SK-N-MC (cell line): ENCODE measurements around the gene ZNF431.
"Not testable (repeated sequence)": the region's sequence is repeated elsewhere in the genome, so short reads cannot be mapped to it uniquely, and the experiment has no call there.

Experiments
- DNase-seq: peaks from one replicate; pipeline ENCODE4 v3.0.0-alpha.2; 2011; ENCODE audit warnings: low read depth, low spot score
- H3K27ac ChIP-seq: fragments of 200-600 bp; sonication (generic); 2 replicates; pipeline ENCODE4 v1.5.1; 2016; ENCODE audit warnings: mixed run types
- H3K36me3 ChIP-seq: fragments of 200-600 bp; sonication (generic); 2 replicates; pipeline ENCODE4 v1.6.1; 2017; ENCODE audit warnings: antibody characterized with exemption, low read length, mixed read lengths; ENCODE audit not compliant: insufficient read depth
- H3K4me3 ChIP-seq: fragments of 200-600 bp; sonication (generic); 2 replicates; pipeline ENCODE4 v1.5.1; 2016
- H3K9ac ChIP-seq: fragments of 200-600 bp; sonication (generic); 2 replicates; pipeline ENCODE4 v1.8.0; 2017; ENCODE audit warnings: mixed run types, mixed read lengths; ENCODE audit not compliant: insufficient read length
- H3K9me3 ChIP-seq: fragments of 200-600 bp; sonication (generic); 2 replicates; pipeline ENCODE4 v1.6.1; 2017; ENCODE audit warnings: low read depth, mild to moderate bottlenecking, antibody characterized with exemption, low read length, moderate library complexity, mixed read lengths
- EZH2 ChIP-seq: fragments of 200-600 bp; sonication (generic); IDR thresholded peaks from one replicate; pipeline ENCODE4 v1.6.1; 2017; ENCODE audit warnings: antibody characterized with exemption
- FOXP2 ChIP-seq: optimal IDR thresholded peaks from 2 replicates; pipeline ENCODE3; 2011; ENCODE audit warnings: mild to moderate bottlenecking, moderate library complexity; ENCODE audit not compliant: insufficient read depth; ENCODE audit errors: extremely low read length, control extremely low read depth
- POLR2AphosphoS5 ChIP-seq: IDR thresholded peaks from 2 replicates; pipeline ENCODE4 v1.6.1; 2012; ENCODE audit warnings: mild to moderate bottlenecking, low read depth, low read length, borderline replicate concordance

ZNF431 gene

DNA sequence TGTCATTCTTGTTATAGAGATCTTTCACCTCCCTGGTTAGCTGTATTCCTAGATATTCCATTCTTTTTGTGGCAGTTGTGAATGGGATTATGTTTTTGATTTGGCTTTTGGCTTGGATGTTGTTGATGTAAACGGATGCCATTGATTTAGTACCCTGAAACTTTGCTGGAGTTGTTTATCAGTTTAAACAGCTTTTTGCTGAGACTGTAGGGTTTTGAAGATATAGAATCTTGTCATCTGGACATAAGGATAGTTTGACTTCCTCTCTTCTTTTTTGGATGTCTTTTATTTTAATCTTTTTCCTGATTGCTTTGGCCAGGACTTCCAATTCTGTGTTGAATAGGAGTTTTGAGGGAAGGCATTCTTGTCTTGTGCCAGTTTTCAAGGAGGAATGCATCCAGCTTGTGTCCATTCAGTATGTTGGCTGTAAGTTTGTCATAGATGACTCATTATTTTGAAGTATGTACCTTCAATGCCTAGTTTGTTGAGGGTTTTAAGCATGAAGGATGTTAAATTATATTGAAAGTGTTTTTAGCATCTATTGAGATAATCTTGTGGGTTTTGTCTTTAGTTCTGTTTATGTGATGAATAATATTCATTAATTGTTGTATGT lies 16.8 kb downstream of the ZNF431 start:
- H3K27ac ChIP-seq: no peak overlapping the region
- H3K36me3 ChIP-seq: peaks cover 43% of the 10 kb centered on the region

DNA sequence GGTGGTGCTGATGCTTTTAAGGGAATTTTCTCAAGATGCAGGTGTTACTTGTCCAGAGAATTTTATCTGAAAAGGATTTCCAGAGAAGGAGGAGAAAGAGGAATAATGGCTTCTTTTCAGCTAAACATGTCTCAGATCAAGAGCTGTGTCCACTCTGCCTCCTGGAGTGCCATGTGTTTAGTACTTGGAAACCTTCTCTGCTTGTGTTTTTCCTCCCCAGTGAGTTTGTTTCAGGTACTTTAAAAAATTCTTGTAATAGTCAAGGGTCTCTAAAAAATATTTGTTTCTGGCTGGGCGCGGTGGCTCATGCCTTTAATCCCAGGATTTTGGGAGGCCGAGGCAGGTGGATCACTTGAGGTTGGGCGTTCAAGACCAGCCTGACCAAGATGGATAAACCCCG lies 22.7 kb downstream of the ZNF431 start:
- Histone ChIP-seq H3K9me3 (no peaks in the 10 kb centered on the region), H3K27ac (no peak overlapping the region), H3K9ac (no peak overlapping the region), H3K36me3 (peaks cover 73% of the 10 kb centered on the region), H3K4me3 (no peak overlapping the region)
- DNase-seq: no peak
- TF ChIP-seq EZH2: no peak
- TF ChIP-seq FOXP2: no peak
- TF ChIP-seq POLR2AphosphoS5: no peak

More for the DNA sequence above, 16.8 kb downstream of the ZNF431 start:
- Histone ChIP-seq H3K9me3 (no peaks in the 10 kb centered on the region), H3K9ac (no peak overlapping the region), H3K4me3 (no peak overlapping the region)
- no peak for TF ChIP-seq FOXP2
- no peak for TF ChIP-seq EZH2
- no peak for TF ChIP-seq POLR2AphosphoS5
- DNase-seq: no peak

DNA sequence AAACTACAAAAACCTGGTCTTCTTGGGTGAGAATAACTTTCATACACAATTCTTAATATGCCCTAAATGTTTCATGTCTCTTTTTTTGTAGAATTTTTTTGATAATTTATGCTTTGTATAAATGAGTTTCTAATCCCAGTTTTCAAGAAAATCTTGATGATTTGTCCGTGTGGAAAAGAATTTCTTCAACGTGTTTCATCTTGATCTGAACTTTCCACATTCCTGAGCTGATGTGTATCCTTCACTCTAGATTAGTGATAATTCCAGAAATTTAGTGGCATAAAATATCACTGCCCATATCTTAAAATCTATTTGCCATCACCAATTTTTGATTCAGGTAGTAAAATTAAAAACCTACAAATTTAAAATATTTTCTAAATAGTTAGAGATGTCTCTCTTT lies 24.6 kb downstream of the ZNF431 start:
- H3K27ac ChIP-seq: no peak overlapping the region
- H3K9me3 ChIP-seq: no peaks in the 10 kb centered on the region
- H3K9ac ChIP-seq: no peak overlapping the region
- no peak for DNase-seq
- peaks cover 74% of the 10 kb centered on the region for H3K36me3 ChIP-seq
- no peak overlapping the region for H3K4me3 ChIP-seq
- TF ChIP-seq FOXP2 (no peak), EZH2 (no peak), POLR2AphosphoS5 (no peak)

DNA sequence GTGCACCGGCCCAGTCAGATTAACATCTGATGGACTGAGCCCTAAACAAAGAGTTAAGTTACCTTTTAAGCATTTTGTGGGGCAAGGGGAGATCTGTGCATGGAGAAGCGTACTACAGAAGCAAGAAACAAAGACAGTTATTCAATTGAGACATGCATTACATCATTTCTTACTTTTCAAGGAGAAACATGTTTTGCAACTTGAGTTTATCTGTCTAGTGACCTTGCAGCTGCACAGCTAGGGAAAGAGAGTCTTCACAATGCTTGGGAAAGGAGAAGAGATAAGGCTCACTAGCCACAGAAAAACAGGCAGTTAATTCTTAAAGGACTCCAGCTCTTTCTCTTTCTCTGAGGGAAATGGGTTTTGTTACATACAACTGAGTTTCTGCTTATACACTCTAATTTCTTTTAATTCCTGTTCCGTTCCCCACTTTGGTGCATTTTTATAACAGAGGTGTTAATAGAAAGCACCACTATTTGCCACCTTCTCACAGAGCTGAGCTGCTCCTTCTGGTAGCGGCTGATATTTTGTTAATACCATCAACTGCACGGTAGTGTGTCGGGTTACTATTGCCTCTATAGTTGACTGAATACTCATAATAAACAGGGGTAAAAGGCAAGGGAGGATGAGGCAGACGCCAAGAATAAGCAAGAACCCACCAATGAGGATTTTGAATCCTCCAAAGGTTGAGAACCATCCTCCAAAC lies 55.9 kb downstream of the ZNF431 start:
- Histone ChIP-seq H3K27ac (no peak overlapping the region), H3K36me3 (no peaks in the 10 kb centered on the region), H3K4me3 (no peak overlapping the region), H3K9me3 (no peaks in the 10 kb centered on the region), H3K9ac (no peak overlapping the region)
- no peak for TF ChIP-seq EZH2
- TF ChIP-seq POLR2AphosphoS5: no peak
- TF ChIP-seq FOXP2: no peak
- DNase-seq: no peak

DNA sequence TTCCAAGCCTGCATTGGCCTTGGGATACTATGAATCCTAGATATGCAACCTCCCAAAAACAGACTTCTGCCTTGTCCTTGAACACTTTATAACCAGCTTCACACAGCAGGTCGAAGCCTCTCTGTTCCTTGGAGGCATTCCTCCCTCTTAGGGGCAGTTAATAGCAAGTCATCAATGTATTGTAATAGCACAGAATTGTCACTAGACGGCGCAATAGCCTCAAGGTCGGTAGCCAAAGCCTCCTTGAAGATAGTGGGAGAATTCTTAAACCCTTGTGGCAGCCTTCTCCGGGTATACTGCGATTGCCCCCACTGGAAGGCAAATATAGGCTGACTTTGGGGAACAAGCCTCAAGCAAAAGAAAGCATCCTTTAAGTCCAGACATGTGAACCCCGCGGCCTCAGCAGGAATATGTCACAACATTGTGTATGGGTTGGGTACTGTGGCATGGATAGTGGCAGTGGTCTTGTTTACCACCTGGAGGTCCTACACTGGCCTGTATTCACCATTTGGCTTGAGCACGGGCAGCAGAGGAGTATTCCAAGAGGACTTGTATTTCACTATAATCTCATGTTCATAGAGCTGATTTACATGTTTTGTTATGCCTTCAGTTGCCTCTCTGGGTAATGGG lies 61.1 kb downstream of the ZNF431 start:
- Histone ChIP-seq H3K36me3 (no peaks in the 10 kb centered on the region), H3K9ac (no peak overlapping the region), H3K9me3 (no peaks in the 10 kb centered on the region), H3K27ac (no peak overlapping the region), H3K4me3 (no peak overlapping the region)
- TF ChIP-seq EZH2 (no peak), POLR2AphosphoS5 (no peak), FOXP2 (no peak)
- peak; percentile 8 for DNase-seq

DNA sequence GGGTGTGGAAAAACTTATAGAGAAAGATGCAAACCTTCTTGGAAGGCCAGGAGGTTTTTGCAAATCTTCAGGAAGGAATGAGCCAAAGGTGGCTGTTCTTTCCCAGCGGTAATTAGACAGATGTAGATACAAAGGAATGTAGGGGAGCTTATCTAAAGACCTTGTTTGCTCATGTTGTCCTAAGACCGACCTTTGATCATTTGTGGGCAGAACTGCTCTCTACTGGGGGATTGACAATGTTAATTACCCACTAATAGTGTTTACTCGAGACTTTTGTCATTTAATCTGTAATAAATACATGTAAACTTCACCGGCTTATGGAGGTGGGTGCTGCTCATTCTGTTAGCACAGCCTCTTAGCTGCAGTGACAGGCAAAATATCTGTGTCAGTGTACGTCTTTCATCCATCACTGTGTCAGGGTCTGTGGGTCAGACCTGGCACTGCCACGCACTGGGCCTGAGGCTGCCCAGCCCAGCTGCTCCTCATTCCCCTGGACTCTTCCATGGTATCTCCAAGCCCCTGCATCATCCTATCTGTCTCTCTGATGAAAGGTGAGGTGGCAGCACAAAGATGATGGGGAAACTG lies 68.3 kb downstream of the ZNF431 start:
- Histone ChIP-seq H3K4me3 (no peak overlapping the region), H3K27ac (no peak overlapping the region), H3K36me3 (no peaks in the 10 kb centered on the region), H3K9ac (no peak overlapping the region), H3K9me3 (no peaks in the 10 kb centered on the region)
- no peak for DNase-seq
- TF ChIP-seq EZH2: no peak
- TF ChIP-seq POLR2AphosphoS5: no peak
- no peak for TF ChIP-seq FOXP2

DNA sequence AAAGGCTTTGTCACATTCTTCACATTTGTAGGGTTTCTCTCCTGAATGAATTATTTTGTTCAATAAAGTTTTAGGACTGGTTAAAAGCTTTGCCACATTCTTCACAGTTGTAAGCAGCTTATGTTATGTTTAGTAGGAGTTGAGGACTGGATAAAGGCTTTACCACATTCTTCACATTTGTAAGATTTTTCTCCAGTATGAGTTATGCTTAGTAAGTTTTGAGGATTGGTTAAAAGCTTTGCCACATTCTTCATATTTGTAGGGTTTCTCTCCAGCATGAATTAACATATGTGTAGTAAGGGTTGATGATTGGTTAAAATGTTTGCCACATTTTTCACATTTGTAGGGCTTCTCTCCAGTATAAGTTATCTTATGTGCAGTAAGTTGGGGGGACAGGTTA lies 79.9 kb downstream of the ZNF431 start:
- no peak for DNase-seq
- no peaks in the 10 kb centered on the region for H3K9me3 ChIP-seq
- TF ChIP-seq EZH2 (no peak), FOXP2 (no peak)
- H3K27ac ChIP-seq: no peak overlapping the region
- no peak overlapping the region for H3K9ac ChIP-seq
- no peak overlapping the region for H3K4me3 ChIP-seq
- no peaks in the 10 kb centered on the region for H3K36me3 ChIP-seq

DNA sequence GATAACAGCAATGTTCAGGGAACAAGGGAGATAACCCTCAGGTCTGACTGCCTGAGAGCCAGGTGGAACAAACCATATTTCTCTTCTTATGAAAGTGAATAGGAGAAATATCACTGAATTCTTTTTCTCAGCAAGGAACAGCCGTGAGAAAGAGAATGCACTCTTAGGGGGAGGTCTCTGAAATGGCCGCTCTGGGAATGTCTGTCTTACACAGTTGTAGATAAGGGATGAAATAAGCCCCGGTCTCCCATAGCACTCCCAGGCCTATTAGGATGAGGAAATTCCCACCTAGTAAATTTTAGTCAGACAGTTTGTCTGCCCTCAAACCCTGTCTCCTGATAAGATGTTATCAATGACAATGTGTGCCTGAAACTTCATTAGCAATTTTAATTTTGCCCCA lies 88.1 kb downstream of the ZNF431 start:
- not testable (repeated sequence) for H3K27ac ChIP-seq, H3K36me3 ChIP-seq, H3K4me3 ChIP-seq, H3K9ac ChIP-seq, H3K9me3 ChIP-seq, DNase-seq

DNA sequence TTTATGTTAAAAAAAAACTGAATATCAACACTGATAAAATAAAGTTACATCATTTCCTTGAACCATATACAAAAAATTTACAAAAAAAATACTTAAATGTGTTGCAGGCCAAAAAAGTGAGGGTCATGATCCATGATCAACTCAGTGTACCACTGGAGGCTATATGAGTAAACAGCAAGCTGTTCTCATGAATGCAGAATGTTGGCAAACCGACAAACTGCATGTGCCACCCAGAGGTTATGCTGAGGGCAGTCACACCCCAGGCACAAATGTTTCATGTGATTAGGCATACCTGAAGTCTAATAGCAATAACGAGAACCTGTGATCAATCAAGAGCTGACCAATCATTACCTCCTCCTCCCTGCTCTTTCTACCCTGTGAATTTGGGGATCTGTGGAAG lies 91.9 kb downstream of the ZNF431 start:
- Histone ChIP-seq H3K9me3 (no peaks in the 10 kb centered on the region), H3K9ac (no peak overlapping the region), H3K36me3 (no peaks in the 10 kb centered on the region), H3K4me3 (no peak overlapping the region), H3K27ac (no peak overlapping the region)
- TF ChIP-seq FOXP2 (no peak), EZH2 (no peak), POLR2AphosphoS5 (no peak)
- DNase-seq: no peak

DNA sequence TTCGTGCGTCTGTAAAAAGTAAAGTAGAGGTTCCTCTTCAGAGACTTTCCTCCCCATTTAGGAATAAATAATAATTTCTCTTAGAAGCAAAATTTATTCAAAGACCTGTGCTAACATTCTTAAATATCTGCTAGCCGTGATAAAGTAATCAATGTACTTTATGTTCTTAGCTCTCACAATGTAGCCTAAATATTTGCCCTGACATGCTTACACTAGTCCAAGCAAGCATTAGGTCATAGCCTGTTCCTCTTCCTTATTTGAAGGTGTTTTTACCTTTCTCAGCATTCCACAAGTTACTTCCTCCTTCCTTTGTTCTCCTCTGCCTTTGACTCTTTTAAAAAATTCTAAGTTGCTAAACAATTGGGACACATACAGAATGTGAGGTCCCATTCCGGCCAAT lies 94.9 kb downstream of the ZNF431 start:
- not testable (repeated sequence) for H3K36me3 ChIP-seq, H3K9me3 ChIP-seq, H3K27ac ChIP-seq, H3K4me3 ChIP-seq, H3K9ac ChIP-seq, DNase-seq
